ENCODE data around the gene DGCR8.

DNA sequence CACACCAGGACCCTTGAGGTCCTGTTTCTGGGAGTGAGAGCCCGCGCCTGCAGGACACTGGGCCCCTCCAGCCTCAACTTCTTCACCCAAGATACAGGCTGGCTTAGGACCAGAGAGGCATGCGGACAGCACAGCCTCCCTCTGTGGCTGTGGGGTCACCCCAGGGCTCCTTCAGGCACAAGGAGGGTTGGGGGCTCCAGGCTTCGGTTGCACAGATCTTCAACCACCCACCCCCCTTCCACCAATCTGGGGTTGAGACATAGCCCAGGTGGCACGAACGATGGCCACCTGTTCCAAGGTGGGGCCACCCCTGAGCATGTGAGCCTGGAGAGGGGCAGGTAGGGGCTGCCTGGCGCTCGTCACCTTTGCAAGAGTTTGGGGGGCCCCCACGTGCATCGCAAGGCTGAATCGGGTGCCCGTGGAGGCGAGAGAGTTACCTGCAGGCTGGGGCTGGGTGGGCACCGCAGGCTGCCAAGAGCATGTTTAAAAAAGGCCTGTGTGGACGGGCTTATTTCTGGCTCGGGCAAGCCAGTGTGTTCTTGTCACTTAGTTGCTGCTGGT lies 52.7 kb downstream of the DGCR8 start:
- TF ChIP-seq, protein P1, sequence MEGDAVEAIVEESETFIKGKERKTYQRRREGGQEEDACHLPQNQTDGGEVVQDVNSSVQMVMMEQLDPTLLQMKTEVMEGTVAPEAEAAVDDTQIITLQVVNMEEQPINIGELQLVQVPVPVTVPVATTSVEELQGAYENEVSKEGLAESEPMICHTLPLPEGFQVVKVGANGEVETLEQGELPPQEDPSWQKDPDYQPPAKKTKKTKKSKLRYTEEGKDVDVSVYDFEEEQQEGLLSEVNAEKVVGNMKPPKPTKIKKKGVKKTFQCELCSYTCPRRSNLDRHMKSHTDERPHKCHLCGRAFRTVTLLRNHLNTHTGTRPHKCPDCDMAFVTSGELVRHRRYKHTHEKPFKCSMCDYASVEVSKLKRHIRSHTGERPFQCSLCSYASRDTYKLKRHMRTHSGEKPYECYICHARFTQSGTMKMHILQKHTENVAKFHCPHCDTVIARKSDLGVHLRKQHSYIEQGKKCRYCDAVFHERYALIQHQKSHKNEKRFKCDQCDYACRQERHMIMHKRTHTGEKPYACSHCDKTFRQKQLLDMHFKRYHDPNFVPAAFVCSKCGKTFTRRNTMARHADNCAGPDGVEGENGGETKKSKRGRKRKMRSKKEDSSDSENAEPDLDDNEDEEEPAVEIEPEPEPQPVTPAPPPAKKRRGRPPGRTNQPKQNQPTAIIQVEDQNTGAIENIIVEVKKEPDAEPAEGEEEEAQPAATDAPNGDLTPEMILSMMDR (IDR thresholded peaks at IDR 0.05) = no peak
- TF ChIP-seq ZFX (IDR thresholded peaks at IDR 0.05; ENCODE audit: borderline replicate concordance) = no peak
